ENCODE measurements around the gene CHD9. TPM values are rescaled to one million over a fixed set of nuclear protein-coding genes. Genes with fewer than 3 reads are reported as not detected.

Gene CHD9
- total and polyA plus RNA-seq, 9 of the 15 experiments (the other 6 are each of a cell fraction or from before 2014, with no cell fraction given) = 29.0 to 69.3 (median 40.6) TPM

- TF ChIP-seq ETS1 (conservative IDR thresholded peaks at IDR 0.05; ENCODE audit: control insufficient read depth, low read depth, low read length) (no peak), NFE2L1 (tag; IDR thresholded peaks at IDR 0.05; ENCODE audit: borderline replicate concordance, low read depth) (peak; percentile 94), STAG1 (CRISPR knock-in tag; IDR thresholded peaks at IDR 0.05; ENCODE audit: borderline replicate concordance) (no peak), TRIM24 (IDR thresholded peaks at IDR 0.05) (no peak), NELFE (IDR thresholded peaks at IDR 0.05; ENCODE audit: insufficient read depth, insufficient read length) (no peak), CBX3 (IDR thresholded peaks at IDR 0.05; ENCODE audit: borderline replicate concordance in 1 of 2, low read length in 2 of 2) (peak in 1 of 2 experiments; percentile 16; a peak in 1 of 3 replicates), ZNF445 (CRISPR knock-in tag; IDR thresholded peaks at IDR 0.05; ENCODE audit: low read depth) (no peak), ZSCAN32 (CRISPR knock-in tag; IDR thresholded peaks at IDR 0.05) (no peak), ZKSCAN1 (IDR thresholded peaks at IDR 0.05; ENCODE audit: low read depth, low read length) (no peak), HDAC3 (IDR thresholded peaks at IDR 0.05; ENCODE audit: borderline replicate concordance, partially characterized antibody) (no peak), ZC3H11A (IDR thresholded peaks at IDR 0.05; ENCODE audit: low read depth, low read length) (no peak), PYGO2 (tag; IDR thresholded peaks at IDR 0.05) (no peak), FOSL1 (tag; conservative IDR thresholded peaks at IDR 0.05) (peak; percentile 39; the same call in 1 of the 2 replicates), RERE (CRISPR knock-in tag; IDR thresholded peaks at IDR 0.05; ENCODE audit: borderline replicate concordance) (no peak), SRSF7 (optimal IDR thresholded peaks at IDR 0.05; ENCODE audit: low read depth, low read length) (no peak), ZFPM2 (CRISPR knock-in tag; IDR thresholded peaks at IDR 0.05) (no peak), LARP7 (IDR thresholded peaks at IDR 0.05) (no peak), CEBPG (CRISPR knock-in tag; IDR thresholded peaks at IDR 0.05) (no peak), CEBPG (tag; conservative IDR thresholded peaks at IDR 0.05 in 1 of 2, IDR thresholded peaks at IDR 0.05 in 1 of 2) (peak in 1 of 2 experiments; percentile 51; a peak in 1 of 4 replicates), ZNF174 (CRISPR knock-in tag; IDR thresholded peaks at IDR 0.05) (no peak), ETV6 (IDR thresholded peaks at IDR 0.05; ENCODE audit: borderline replicate concordance in 1 of 2, low read depth in 2 of 2, low read length in 1 of 2) (no peak), ETV6 (CRISPR knock-in tag; IDR thresholded peaks at IDR 0.05; ENCODE audit: borderline replicate concordance) (no peak)
Observed at GRCh38 chr16:53224951-53225533, 170.3 kb downstream of the CHD9 start (continued).
